ENCODE measurements around the gene NPPA.
"Not testable (repeated sequence)": the region's sequence is repeated elsewhere in the genome, so short reads cannot be mapped to it uniquely, and the experiment has no call there.

NPPA gene

GRCh38 chr1:11847667-11848372 lies at the start of gene NPPA:
Gene NPPA (minus strand): TSS chr1:11847783. CDS start chr1:11847684, 99 bp downstream.
- no peak for DNase-seq

GRCh38 chr1:11894501-11894900 lies 46.9 kb upstream of the NPPA start:
- DNase-seq = not testable (repeated sequence)

- peak; percentile 73 for DNase-seq
Observed at GRCh38 chr1:11893907-11894251, 46.3 kb upstream of the NPPA start.

GRCh38 chr1:11891433-11892186 lies 44.0 kb upstream of the NPPA start:
- DNase-seq = no peak

- no peak for DNase-seq
Observed at GRCh38 chr1:11888877-11889208, 41.3 kb upstream of the NPPA start.

- DNase-seq = no peak
Observed at GRCh38 chr1:11888206-11888876, 40.8 kb upstream of the NPPA start.

GRCh38 chr1:11887666-11888007 lies 40.1 kb upstream of the NPPA start:
- DNase-seq = no peak

- DNase-seq = no peak
Observed at GRCh38 chr1:11886986-11887665, 39.5 kb upstream of the NPPA start.

GRCh38 chr1:11885916-11886315 lies 38.3 kb upstream of the NPPA start:
- no peak for DNase-seq

GRCh38 chr1:11882814-11883538 lies 35.4 kb upstream of the NPPA start:
- DNase-seq = no peak

- no peak for DNase-seq
Observed at GRCh38 chr1:11881749-11882441, 34.3 kb upstream of the NPPA start.

GRCh38 chr1:11880911-11881748 lies 33.5 kb upstream of the NPPA start:
- DNase-seq = no peak

GRCh38 chr1:11880181-11880575 lies 32.6 kb upstream of the NPPA start:
- no peak for DNase-seq

GRCh38 chr1:11879311-11880180 lies 32.0 kb upstream of the NPPA start:
- DNase-seq = no peak

- no peak for DNase-seq
Observed at GRCh38 chr1:11878891-11879190, 31.3 kb upstream of the NPPA start.

GRCh38 chr1:11878081-11878890 lies 30.7 kb upstream of the NPPA start:
- no peak for DNase-seq

- no peak for DNase-seq
Observed at GRCh38 chr1:11877074-11877473, 29.5 kb upstream of the NPPA start.

GRCh38 chr1:11875094-11875493 lies 27.5 kb upstream of the NPPA start:
- DNase-seq = no peak

GRCh38 chr1:11874624-11875023 lies 27.0 kb upstream of the NPPA start:
- DNase-seq = no peak

GRCh38 chr1:11874258-11874562 lies 26.6 kb upstream of the NPPA start:
- no peak for DNase-seq
